Panc1 (cell line): ENCODE measurements around the gene MGAT4A.

Source experiments
- CTCF ChIP-seq: fragments of 450-650 bp; IDR thresholded peaks from 2 replicates; pipeline ENCODE4 v1.5.1; 2017; ENCODE audit warnings: mild to moderate bottlenecking
- SIN3A ChIP-seq: IDR thresholded peaks from 2 replicates; pipeline ENCODE4 v1.6.1; 2012; ENCODE audit warnings: low read depth, mild to moderate bottlenecking, low read length, moderate library complexity, borderline replicate concordance; ENCODE audit not compliant: insufficient read depth
- TF ChIP-seq, protein P1 (sequence below), 2 experiments: IDR thresholded peaks; 2 replicates each; pipeline ENCODE4 v1.6.1; 2011 to 2012; ENCODE audit warnings: low read depth in 2 of 2, control low read depth in 1 of 2, low read length in 1 of 2, mild to moderate bottlenecking in 1 of 2, moderate library complexity in 1 of 2; ENCODE audit not compliant: insufficient read depth in 1 of 2

- TF ChIP-seq CTCF = no peak
- TF ChIP-seq SIN3A = no peak
- TF ChIP-seq, protein P1, sequence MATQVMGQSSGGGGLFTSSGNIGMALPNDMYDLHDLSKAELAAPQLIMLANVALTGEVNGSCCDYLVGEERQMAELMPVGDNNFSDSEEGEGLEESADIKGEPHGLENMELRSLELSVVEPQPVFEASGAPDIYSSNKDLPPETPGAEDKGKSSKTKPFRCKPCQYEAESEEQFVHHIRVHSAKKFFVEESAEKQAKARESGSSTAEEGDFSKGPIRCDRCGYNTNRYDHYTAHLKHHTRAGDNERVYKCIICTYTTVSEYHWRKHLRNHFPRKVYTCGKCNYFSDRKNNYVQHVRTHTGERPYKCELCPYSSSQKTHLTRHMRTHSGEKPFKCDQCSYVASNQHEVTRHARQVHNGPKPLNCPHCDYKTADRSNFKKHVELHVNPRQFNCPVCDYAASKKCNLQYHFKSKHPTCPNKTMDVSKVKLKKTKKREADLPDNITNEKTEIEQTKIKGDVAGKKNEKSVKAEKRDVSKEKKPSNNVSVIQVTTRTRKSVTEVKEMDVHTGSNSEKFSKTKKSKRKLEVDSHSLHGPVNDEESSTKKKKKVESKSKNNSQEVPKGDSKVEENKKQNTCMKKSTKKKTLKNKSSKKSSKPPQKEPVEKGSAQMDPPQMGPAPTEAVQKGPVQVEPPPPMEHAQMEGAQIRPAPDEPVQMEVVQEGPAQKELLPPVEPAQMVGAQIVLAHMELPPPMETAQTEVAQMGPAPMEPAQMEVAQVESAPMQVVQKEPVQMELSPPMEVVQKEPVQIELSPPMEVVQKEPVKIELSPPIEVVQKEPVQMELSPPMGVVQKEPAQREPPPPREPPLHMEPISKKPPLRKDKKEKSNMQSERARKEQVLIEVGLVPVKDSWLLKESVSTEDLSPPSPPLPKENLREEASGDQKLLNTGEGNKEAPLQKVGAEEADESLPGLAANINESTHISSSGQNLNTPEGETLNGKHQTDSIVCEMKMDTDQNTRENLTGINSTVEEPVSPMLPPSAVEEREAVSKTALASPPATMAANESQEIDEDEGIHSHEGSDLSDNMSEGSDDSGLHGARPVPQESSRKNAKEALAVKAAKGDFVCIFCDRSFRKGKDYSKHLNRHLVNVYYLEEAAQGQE (IDR thresholded peaks at IDR 0.05; ENCODE audit: insufficient read depth in 1 of 2, low read depth in 2 of 2, low read length in 1 of 2) = no peak
Measured at GRCh38 chr2:98647636-98648035, 83.3 kb downstream of the MGAT4A start.
